Measurements from ENCODE around the gene HVCN1.

DNA sequence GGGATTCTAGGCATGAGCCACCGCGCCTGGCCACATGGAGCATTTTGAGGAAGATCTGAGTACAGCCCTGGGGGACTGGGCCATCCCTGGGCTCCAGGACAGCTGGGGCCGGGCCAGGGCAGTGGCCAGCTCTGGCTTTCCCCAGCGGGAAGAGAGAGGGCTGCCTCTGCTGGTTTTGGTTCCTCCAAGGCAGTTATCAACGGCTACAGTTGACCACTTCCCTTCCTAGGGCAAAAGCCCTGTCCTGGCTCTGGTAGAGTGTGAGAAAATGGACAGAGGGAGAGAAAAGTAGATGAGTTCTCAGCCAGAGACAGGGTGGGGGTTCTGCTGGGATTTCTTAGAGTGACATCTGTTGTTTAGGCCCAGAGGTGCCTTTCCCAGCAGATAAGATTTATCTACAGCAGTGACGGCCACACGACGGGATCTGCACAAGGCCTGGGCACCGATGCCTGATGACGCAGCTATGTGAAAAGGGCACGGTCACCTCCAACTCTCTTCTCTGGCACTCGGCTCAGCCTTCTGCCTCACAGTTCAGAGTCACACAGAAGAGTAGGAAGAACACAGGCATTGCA is 5.5 kb upstream of the HVCN1 start:
- TF ChIP-seq EZH2 (IDR thresholded peaks at IDR 0.05), result no peak
- TF ChIP-seq POLR2AphosphoS5 (IDR thresholded peaks at IDR 0.05; ENCODE audit: borderline replicate concordance, low read depth, low read length), result no peak
